Activated T-cell treated with anti-CD3 and anti-CD28 coated beads, Interleukin-2, amount 50 U/mL, for 4 hours (primary cell): Measurements from ENCODE around the gene OR5M11. TPM values are rescaled to one million over a fixed set of nuclear protein-coding genes. Genes with fewer than 3 reads are reported as not detected.

Source experiments
- total RNA-seq, 3 donors: library from RNA; stranded (reverse); gene quantifications; one replicate each; pipeline ENCODE4 v1.2.1, GENCODE V29; 2021

OR5M11 gene
- total RNA-seq, 3 donors from 2014 or later, result not detected

Other genes with a start within 250 kb of the OR5M11 start
- not detected for gene OR8K3, start 228.1 kb downstream of the OR5M11 start, total RNA-seq
- gene OR8K1, start 197.2 kb downstream of the OR5M11 start, total RNA-seq, result not detected
- gene OR8J1, start 189.0 kb downstream of the OR5M11 start, total RNA-seq, result not detected
- not detected for gene OR8U1, start 167.6 kb downstream of the OR5M11 start, total RNA-seq
- not detected for gene OR5AL1, start 130.6 kb downstream of the OR5M11 start, total RNA-seq
- not detected for gene OR5M3, start 69.9 kb downstream of the OR5M11 start, total RNA-seq
- not detected for gene OR5M8, start 51.9 kb downstream of the OR5M11 start, total RNA-seq
- gene OR5M10, start 34.5 kb upstream of the OR5M11 start, total RNA-seq, result not detected
- not detected for gene OR5M1, start 71.6 kb upstream of the OR5M11 start, total RNA-seq
- not detected for gene OR5AP2, start 99.2 kb upstream of the OR5M11 start, total RNA-seq
- not detected for gene OR5AR1, start 120.4 kb upstream of the OR5M11 start, total RNA-seq
- not detected for gene OR9G1, start 155.8 kb upstream of the OR5M11 start, total RNA-seq
- gene OR9G4, start 205.4 kb upstream of the OR5M11 start, total RNA-seq, result not detected